K562 (cell line): ENCODE results near the gene CDIPT. TPM values are rescaled to one million over a fixed set of nuclear protein-coding genes. Genes with fewer than 3 reads are reported as not detected.
A peak's percentile ranks its signal among the peaks of the same experiment; 100 is the strongest.

Source experiments
- BRCA1 ChIP-seq, 2 experiments: fragments of 450-650 bp in 1 of 2; sonication (generic) in 1 of 2; formaldehyde crosslinking in 1 of 2; IDR thresholded peaks; 2 replicates each; pipeline versions ENCODE4 v1.5.0 to v1.6.1; 2017 to 2020; ENCODE audit warnings: mild to moderate bottlenecking in 1 of 2, missing genetic modification reagents in 1 of 2
- DMBX1 ChIP-seq: fragments of 250-450 bp; sonication (Bioruptor Pico); IDR thresholded peaks from 2 replicates; pipeline ENCODE4 v1.8.0; 2022; ENCODE audit warnings: inconsistent platforms, mild to moderate bottlenecking, moderate library complexity, borderline replicate concordance
- ERF ChIP-seq: fragments of 450-650 bp; formaldehyde crosslinking; IDR thresholded peaks from 2 replicates; pipeline ENCODE4 v1.4.0; 2020; ENCODE audit warnings: mild to moderate bottlenecking, mixed read lengths
- HBP1 ChIP-seq: fragments of 450-650 bp; formaldehyde crosslinking; IDR thresholded peaks from 2 replicates; pipeline ENCODE4 v1.4.0; 2022; ENCODE audit warnings: missing genetic modification characterization
- LARP7 ChIP-seq: fragments of 450-650 bp; IDR thresholded peaks from 2 replicates; pipeline ENCODE4 v1.6.1; 2016
- MCM3 ChIP-seq: fragments of 450-650 bp; IDR thresholded peaks from 2 replicates; pipeline ENCODE4 v1.6.1; 2016
- MITF ChIP-seq: IDR thresholded peaks from 2 replicates; pipeline ENCODE4 v1.6.1; 2014; ENCODE audit warnings: antibody characterized with exemption
- NR2C1 ChIP-seq, 2 experiments: fragments of 450-650 bp; IDR thresholded peaks; 2 replicates each; pipeline ENCODE4 v1.6.1; 2017; ENCODE audit warnings: mild to moderate bottlenecking in 2 of 2, antibody characterized with exemption in 1 of 2, inconsistent platforms in 1 of 2, missing compliant biosample characterization in 1 of 2, missing genetic modification characterization in 1 of 2
- OTX1 ChIP-seq: fragments of 450-650 bp; formaldehyde crosslinking; IDR thresholded peaks from 2 replicates; pipeline ENCODE4 v1.4.0; 2022; ENCODE audit warnings: mild to moderate bottlenecking
- RBM39 ChIP-seq: fragments of 200-400 bp; formaldehyde crosslinking; optimal IDR thresholded peaks from 2 replicates; pipeline ENCODE3; 2018; ENCODE audit warnings: low read depth, low read length
- RHOXF2B ChIP-seq: fragments of 250-450 bp; sonication (Bioruptor Pico); conservative IDR thresholded peaks from 2 replicates; pipeline ENCODE4 v1.5.1; 2021
- SNRNP70 ChIP-seq: fragments of 200-400 bp; formaldehyde crosslinking; optimal IDR thresholded peaks from 2 replicates; pipeline ENCODE3; 2017; ENCODE audit warnings: low read depth, low read length
- ZBTB11 ChIP-seq, 3 experiments: fragments of 200-800 bp in 1 of 3; fragments of 250-450 bp in 1 of 3; fragments of 450-650 bp in 1 of 3; sonication (Bioruptor Pico) in 1 of 3; sonication (Bioruptor generic) in 1 of 3; formaldehyde crosslinking in 1 of 3; IDR thresholded peaks; 2 replicates each; pipeline versions ENCODE4 v1.6.1 to v1.8.0; 2016 to 2022; ENCODE audit warnings: mild to moderate bottlenecking in 2 of 3, missing genetic modification characterization in 2 of 3, missing compliant biosample characterization in 1 of 3, moderate library complexity in 1 of 3
- ZBTB26 ChIP-seq: fragments of 450-650 bp; formaldehyde crosslinking; IDR thresholded peaks from 2 replicates; pipeline ENCODE4 v1.4.0; 2022; ENCODE audit warnings: missing genetic modification characterization
- ZFPM2 ChIP-seq: fragments of 250-450 bp; sonication (Bioruptor Pico); IDR thresholded peaks from 2 replicates; pipeline ENCODE4 v1.5.1; 2022; ENCODE audit warnings: mild to moderate bottlenecking
- ZNF224 ChIP-seq: sonication (generic); formaldehyde crosslinking; IDR thresholded peaks from 2 replicates; pipeline ENCODE4 v1.8.0; 2022; ENCODE audit warnings: mild to moderate bottlenecking, missing genetic modification reagents
- ZNF263 ChIP-seq: sonication (generic); formaldehyde crosslinking; IDR thresholded peaks from 2 replicates; pipeline ENCODE4 v1.8.0; 2022; ENCODE audit warnings: mild to moderate bottlenecking, missing genetic modification reagents, borderline replicate concordance
- ZNF408 ChIP-seq: fragments of 250-450 bp; sonication (Bioruptor Pico); IDR thresholded peaks from 2 replicates; pipeline ENCODE4 v1.4.0; 2020; ENCODE audit warnings: low read depth, mild to moderate bottlenecking, moderate library complexity
- polyA plus RNA-seq, 8 experiments: library from polyadenylated mRNA; depleted of rRNA in 4 of 8; stranded (reverse) in 5 of 8; unstranded in 3 of 8; fragments of >200 nt; fragmentation: Nextera tagmentation in 2 of 8; fragmentation: Illumina TruSeq in 1 of 8; extraction: Ambion mirVana in 2 of 8; extraction: Trizol in 1 of 8; gene quantifications; 2 replicates each; pipeline versions ENCODE4 v1.2.1 to v1.2.3, GENCODE V29; 2011 to 2014; ENCODE audit warnings: inconsistent platforms in 1 of 8, missing spikeins in 1 of 8
- total RNA-seq, 7 experiments: library from RNA; depleted of rRNA in 6 of 7; stranded (reverse); fragments of >200 nt in 6 of 7; fragmentation: Illumina TruSeq in 2 of 7; extraction: Trizol in 2 of 7; gene quantifications; 2 replicates each; pipeline versions ENCODE4 v1.2.1 to v1.2.3, GENCODE V29; 2011 to 2021; ENCODE audit warnings: low replicate concordance in 1 of 7

CDIPT gene
- total and polyA plus RNA-seq, 9 of the 15 experiments (the other 6 are each of a cell fraction or from before 2014, with no cell fraction given), result 1.3 to 37.0 (median 23.0) TPM

- TF ChIP-seq NR2C1 (IDR thresholded peaks at IDR 0.05) (no peak), NR2C1 (tag; IDR thresholded peaks at IDR 0.05) (no peak), ERF (CRISPR knock-in tag) (0 out of 2 replicates have a peak, but pooled peaks have one; percentile 46), DMBX1 (CRISPR knock-in tag) (no peak), HBP1 (CRISPR knock-in tag) (no peak), ZBTB26 (CRISPR knock-in tag) (no peak), ZNF263 (CRISPR knock-in tag) (no peak), BRCA1 (IDR thresholded peaks at IDR 0.05) (no peak), BRCA1 (CRISPR knock-in tag; IDR thresholded peaks at IDR 0.05) (no peak), ZFPM2 (CRISPR knock-in tag) (no peak), MITF (peak; percentile 41; the same call in 1 of the 2 replicates), ZNF408 (CRISPR knock-in tag) (no peak), SNRNP70 (no peak), RBM39 (peak; percentile 54), MCM3 (no peak), ZNF224 (CRISPR knock-in tag) (no peak), LARP7 (peak; percentile 65; the same call in 1 of the 2 replicates), RHOXF2B (CRISPR knock-in tag) (peak; percentile 91), ZBTB11 (CRISPR knock-in tag; IDR thresholded peaks at IDR 0.05) (peak in 1 of 3 experiments; percentile 57; a peak in 1 of 6 replicates), OTX1 (CRISPR knock-in tag) (no peak)
Observed at GRCh38 chr16:29811170-29811895, 51.7 kb downstream of the CDIPT start (continued).
